ENCODE results near the gene EMP3. TPM values are rescaled to one million over a fixed set of nuclear protein-coding genes. Genes with fewer than 3 reads are reported as not detected.
"Not testable (repeated sequence)": the region's sequence is repeated elsewhere in the genome, so short reads cannot be mapped to it uniquely, and the experiment has no call there.

EMP3 gene
- total RNA-seq, result 100 to 1,000 TPM; 285 to 303 TPM

GRCh38 chr19:48325265-48325910 lies at the start of gene EMP3:
Gene EMP3, plus strand, starts transcription at chr19:48325552. Its CDS starts 1,293 bp downstream, at chr19:48326845.
- DNase-seq (peak; percentile 78), ATAC-seq (ENCODE audit: low read depth) (peak; percentile 32)
- POLR2A ChIA-PET, result interaction anchor here (0.6 to 9.5 kb wide), 4 partner anchors 7 to 154 kb away, joined by 3 to 223 read pairs (median 22); partner anchors contain the start of genes CARD8, SYNGR4 and TMEM143
- Mint-ChIP-seq H3K27ac (peak within 1 kb of the TSS; percentile 89), H3K36me3 (peaks cover 35% of the 10 kb centered on the region), H3K9me3 (peaks cover 1% of the 10 kb centered on the region), H3K4me3 (peak within 1 kb of the TSS; percentile 89), H3K27me3 (no peaks in the 10 kb centered on the region), H3K4me1 (peaks cover 66% of the 10 kb centered on the region)

GRCh38 chr19:48279747-48280146 lies 45.6 kb upstream of the EMP3 start:
- ATAC-seq (ENCODE audit: low read depth) (no peak), DNase-seq (no peak)
- Mint-ChIP-seq H3K9me3 (peaks cover 4% of the 10 kb centered on the region), H3K4me3 (no peak overlapping the region), H3K27me3 (peaks cover 3% of the 10 kb centered on the region), H3K4me1 (no peaks in the 10 kb centered on the region), H3K27ac (no peak overlapping the region), H3K36me3 (no peaks in the 10 kb centered on the region)
- POLR2A ChIA-PET, result interaction anchor here (1.2 kb wide), 1 partner anchor 20 kb away, joined by 3 read pairs; no protein-coding TSS in a partner anchor

GRCh38 chr19:48283908-48284307 lies 41.4 kb upstream of the EMP3 start:
- POLR2A ChIA-PET, result no interaction called here
- DNase-seq (no peak), ATAC-seq (ENCODE audit: low read depth) (no peak)
- Mint-ChIP-seq H3K9me3 (peaks cover 5% of the 10 kb centered on the region), H3K36me3 (peaks cover 13% of the 10 kb centered on the region), H3K27ac (no peak overlapping the region), H3K27me3 (no peaks in the 10 kb centered on the region), H3K4me3 (no peak overlapping the region), H3K4me1 (no peaks in the 10 kb centered on the region)

- Mint-ChIP-seq H3K27ac (no peak overlapping the region), H3K4me1 (no peaks in the 10 kb centered on the region), H3K4me3 (no peak overlapping the region), H3K27me3 (peaks cover 2% of the 10 kb centered on the region), H3K9me3 (peaks cover 5% of the 10 kb centered on the region), H3K36me3 (peaks cover 13% of the 10 kb centered on the region)
- DNase-seq (no peak), ATAC-seq (ENCODE audit: low read depth) (no peak)
- POLR2A ChIA-PET, result no interaction called here
Observed at GRCh38 chr19:48284896-48285295, 40.5 kb upstream of the EMP3 start.

- no peak overlapping the region for H3K27ac Mint-ChIP-seq
- H3K4me3 Mint-ChIP-seq, result no peak overlapping the region
- peaks cover 6% of the 10 kb centered on the region for H3K27me3 Mint-ChIP-seq
- DNase-seq, result no peak
- H3K4me1 Mint-ChIP-seq, result peaks cover 1% of the 10 kb centered on the region
- peaks cover 5% of the 10 kb centered on the region for H3K9me3 Mint-ChIP-seq
- POLR2A ChIA-PET, result no interaction called here
- H3K36me3 Mint-ChIP-seq, result peaks cover 13% of the 10 kb centered on the region
- ATAC-seq (ENCODE audit: low read depth), result no peak
Observed at GRCh38 chr19:48287748-48288147, 37.6 kb upstream of the EMP3 start.

GRCh38 chr19:48290401-48290770 lies 35.0 kb upstream of the EMP3 start:
- POLR2A ChIA-PET, result interaction anchor here (1.3 kb wide), 1 partner anchor 24 kb away, joined by 9 read pairs; no protein-coding TSS in a partner anchor
- no peak for DNase-seq
- no peak for ATAC-seq (ENCODE audit: low read depth)
- H3K27ac Mint-ChIP-seq, result no peak overlapping the region
- peaks cover 11% of the 10 kb centered on the region for H3K36me3 Mint-ChIP-seq
- H3K4me3 Mint-ChIP-seq, result no peak overlapping the region
- H3K27me3 Mint-ChIP-seq, result peaks cover 13% of the 10 kb centered on the region
- no peaks in the 10 kb centered on the region for H3K9me3 Mint-ChIP-seq
- peaks cover 1% of the 10 kb centered on the region for H3K4me1 Mint-ChIP-seq

GRCh38 chr19:48290771-48291488 lies 34.4 kb upstream of the EMP3 start:
- ATAC-seq (ENCODE audit: low read depth), result peak; percentile 63
- H3K9me3 Mint-ChIP-seq, result no peaks in the 10 kb centered on the region
- POLR2A ChIA-PET, result interaction anchor here (1.3 kb wide), 1 partner anchor 24 kb away, joined by 9 read pairs; no protein-coding TSS in a partner anchor
- H3K4me1 Mint-ChIP-seq, result peaks cover 1% of the 10 kb centered on the region
- peak; percentile 78 for DNase-seq
- H3K27me3 Mint-ChIP-seq, result peaks cover 13% of the 10 kb centered on the region
- no peak overlapping the region for H3K27ac Mint-ChIP-seq
- peak overlapping the region; percentile 81 for H3K4me3 Mint-ChIP-seq
- peaks cover 8% of the 10 kb centered on the region for H3K36me3 Mint-ChIP-seq

- not testable (repeated sequence) for H3K9me3 Mint-ChIP-seq; DNase-seq; H3K27ac Mint-ChIP-seq; ATAC-seq (ENCODE audit: low read depth); H3K36me3 Mint-ChIP-seq; H3K4me1 Mint-ChIP-seq
- Mint-ChIP-seq H3K4me3 (peak overlapping the region; percentile 81), H3K27me3 (peaks cover 13% of the 10 kb centered on the region)
- POLR2A ChIA-PET, result interaction anchor here (1.3 kb wide), 1 partner anchor 25 kb away, joined by 9 read pairs; no protein-coding TSS in a partner anchor
Observed at GRCh38 chr19:48291489-48291815, 33.9 kb upstream of the EMP3 start.

GRCh38 chr19:48292798-48293197 lies 32.6 kb upstream of the EMP3 start:
- Mint-ChIP-seq H3K27ac (no peak overlapping the region), H3K4me1 (peaks cover 1% of the 10 kb centered on the region), H3K9me3 (no peaks in the 10 kb centered on the region), H3K4me3 (no peak overlapping the region), H3K36me3 (no peaks in the 10 kb centered on the region), H3K27me3 (peaks cover 13% of the 10 kb centered on the region)
- DNase-seq, result no peak
- no peak for ATAC-seq (ENCODE audit: low read depth)
- POLR2A ChIA-PET, result interaction anchor here (0.7 to 0.8 kb wide), 2 partner anchors 27 to 221 kb away, joined by 3 read pairs; no protein-coding TSS in a partner anchor

GRCh38 chr19:48295458-48295857 lies 29.9 kb upstream of the EMP3 start:
- ATAC-seq (ENCODE audit: low read depth), result no peak
- POLR2A ChIA-PET, result no interaction called here
- peaks cover 1% of the 10 kb centered on the region for H3K4me1 Mint-ChIP-seq
- peaks cover 11% of the 10 kb centered on the region for H3K27me3 Mint-ChIP-seq
- H3K27ac Mint-ChIP-seq, result no peak overlapping the region
- no peak for DNase-seq
- H3K4me3 Mint-ChIP-seq, result no peak overlapping the region
- H3K36me3 Mint-ChIP-seq, result no peaks in the 10 kb centered on the region
- no peaks in the 10 kb centered on the region for H3K9me3 Mint-ChIP-seq

- Mint-ChIP-seq H3K27me3 (peaks cover 7% of the 10 kb centered on the region), H3K4me3 (no peak overlapping the region), H3K36me3 (no peaks in the 10 kb centered on the region), H3K27ac (no peak overlapping the region), H3K9me3 (no peaks in the 10 kb centered on the region), H3K4me1 (no peaks in the 10 kb centered on the region)
- POLR2A ChIA-PET, result interaction anchor here (0.6 kb wide), 1 partner anchor 719 kb away, joined by 3 read pairs; no protein-coding TSS in a partner anchor
- DNase-seq, result no peak
- no peak for ATAC-seq (ENCODE audit: low read depth)
Observed at GRCh38 chr19:48296963-48297734, 28.2 kb upstream of the EMP3 start.

- no peak overlapping the region for H3K27ac Mint-ChIP-seq
- POLR2A ChIA-PET, result no interaction called here
- no peaks in the 10 kb centered on the region for H3K4me1 Mint-ChIP-seq
- H3K27me3 Mint-ChIP-seq, result peaks cover 7% of the 10 kb centered on the region
- no peaks in the 10 kb centered on the region for H3K36me3 Mint-ChIP-seq
- ATAC-seq (ENCODE audit: low read depth), result no peak
- H3K4me3 Mint-ChIP-seq, result no peak overlapping the region
- no peak for DNase-seq
- no peaks in the 10 kb centered on the region for H3K9me3 Mint-ChIP-seq
Observed at GRCh38 chr19:48297975-48298374, 27.4 kb upstream of the EMP3 start.

GRCh38 chr19:48301886-48302599 lies 23.3 kb upstream of the EMP3 start:
- DNase-seq (no peak), ATAC-seq (ENCODE audit: low read depth) (no peak)
- Mint-ChIP-seq H3K9me3 (no peaks in the 10 kb centered on the region), H3K4me3 (no peak overlapping the region), H3K27ac (no peak overlapping the region), H3K27me3 (peaks cover 2% of the 10 kb centered on the region), H3K36me3 (no peaks in the 10 kb centered on the region), H3K4me1 (no peaks in the 10 kb centered on the region)
- POLR2A ChIA-PET, result no interaction called here

Measured in activated naive CD8-positive, alpha-beta T cell treated with anti-CD3 and anti-CD28 coated beads, Interleukin-2, amount 10 ng/mL, durations not matched to agents 7 days and 5 days (primary cell).